PC-9 (cell line): ENCODE data around the gene GDF2.

Experiments used
- CTCF ChIP-seq: fragments of 200-600 bp; sonication (generic); conservative IDR thresholded peaks from 2 replicates; pipeline ENCODE4 v1.6.1; 2017; ENCODE audit warnings: mixed run types, antibody characterized with exemption, mild to moderate bottlenecking, moderate library complexity
- EZH2 ChIP-seq: fragments of 200-600 bp; sonication (generic); IDR thresholded peaks from 2 replicates; pipeline ENCODE4 v1.8.0; 2017; ENCODE audit warnings: antibody characterized with exemption, low read depth

GRCh38 chr10:47286591-47287315 lies 35.5 kb upstream of the GDF2 start:
- TF ChIP-seq CTCF (no peak), EZH2 (no peak)
